ENCODE measurements around the gene MBP. TPM values are rescaled to one million over a fixed set of nuclear protein-coding genes. Genes with fewer than 3 reads are reported as not detected.
A peak's percentile ranks its signal among the peaks of the same experiment; 100 is the strongest.

MBP gene
- total RNA-seq, 1 donor from 2014 or later = 14.5 TPM

GRCh38 chr18:77105028-77105427, 27.6 kb downstream of the MBP start:
- Mint-ChIP-seq H3K4me1 (ENCODE audit: unreplicated experiment) (peaks cover 71% of the 10 kb centered on the region), H3K4me3 (no peak overlapping the region), H3K9me3 (no peaks in the 10 kb centered on the region), H3K36me3 (peaks cover 11% of the 10 kb centered on the region), H3K27ac (no peak overlapping the region), H3K27me3 (no peaks in the 10 kb centered on the region)
- TF ChIP-seq CTCF (conservative IDR thresholded peaks at IDR 0.05) = no peak
- DNase-seq (ENCODE audit: extremely low spot score, unreplicated experiment) = no peak

GRCh38 chr18:77103991-77104531, 28.5 kb downstream of the MBP start:
- Mint-ChIP-seq H3K9me3 (no peaks in the 10 kb centered on the region), H3K4me1 (ENCODE audit: unreplicated experiment) (peaks cover 71% of the 10 kb centered on the region), H3K36me3 (peaks cover 11% of the 10 kb centered on the region), H3K27ac (peak overlapping the region; percentile 99), H3K4me3 (peak overlapping the region; percentile 23), H3K27me3 (no peaks in the 10 kb centered on the region)
- TF ChIP-seq CTCF (conservative IDR thresholded peaks at IDR 0.05) = no peak
- DNase-seq (ENCODE audit: extremely low spot score, unreplicated experiment) = no peak

- no peak for TF ChIP-seq CTCF (conservative IDR thresholded peaks at IDR 0.05)
- peak overlapping the region; percentile 99 for H3K27ac Mint-ChIP-seq
- peaks cover 11% of the 10 kb centered on the region for H3K36me3 Mint-ChIP-seq
- DNase-seq (ENCODE audit: extremely low spot score, unreplicated experiment) = no peak
- peaks cover 76% of the 10 kb centered on the region for H3K4me1 Mint-ChIP-seq (ENCODE audit: unreplicated experiment)
- H3K9me3 Mint-ChIP-seq = no peaks in the 10 kb centered on the region
- H3K27me3 Mint-ChIP-seq = no peaks in the 10 kb centered on the region
- H3K4me3 Mint-ChIP-seq = peak overlapping the region; percentile 58
Measured at GRCh38 chr18:77103187-77103850, 29.3 kb downstream of the MBP start.

GRCh38 chr18:77102259-77103040, 30.1 kb downstream of the MBP start:
- H3K4me1 Mint-ChIP-seq (ENCODE audit: unreplicated experiment) = peaks cover 75% of the 10 kb centered on the region
- no peak for TF ChIP-seq CTCF (conservative IDR thresholded peaks at IDR 0.05)
- H3K9me3 Mint-ChIP-seq = no peaks in the 10 kb centered on the region
- no peak for DNase-seq (ENCODE audit: extremely low spot score, unreplicated experiment)
- no peaks in the 10 kb centered on the region for H3K27me3 Mint-ChIP-seq
- H3K4me3 Mint-ChIP-seq = peak overlapping the region; percentile 77
- peak overlapping the region; percentile 99 for H3K27ac Mint-ChIP-seq
- H3K36me3 Mint-ChIP-seq = peaks cover 11% of the 10 kb centered on the region

GRCh38 chr18:77101410-77102258, 30.9 kb downstream of the MBP start:
- Mint-ChIP-seq H3K4me1 (ENCODE audit: unreplicated experiment) (peaks cover 71% of the 10 kb centered on the region), H3K4me3 (peak overlapping the region; percentile 77), H3K27me3 (no peaks in the 10 kb centered on the region), H3K9me3 (no peaks in the 10 kb centered on the region), H3K36me3 (peaks cover 11% of the 10 kb centered on the region), H3K27ac (peak overlapping the region; percentile 99)
- DNase-seq (ENCODE audit: extremely low spot score, unreplicated experiment) = no peak
- no peak for TF ChIP-seq CTCF (conservative IDR thresholded peaks at IDR 0.05)
